SK-N-SH (cell line): ENCODE measurements around the gene SOD1.

Experiments
- CTCF ChIP-seq: fragments of 200-600 bp; sonication (generic); IDR thresholded peaks from 2 replicates; pipeline ENCODE4 v1.6.1; 2017; ENCODE audit warnings: antibody characterized with exemption, mild to moderate bottlenecking, moderate library complexity
- FOXM1 ChIP-seq: IDR thresholded peaks from 2 replicates; pipeline ENCODE4 v1.4.0; 2012; ENCODE audit warnings: low read depth, mild to moderate bottlenecking
- MXI1 ChIP-seq: IDR thresholded peaks from 2 replicates; pipeline ENCODE4 v1.6.1; 2012; ENCODE audit warnings: mild to moderate bottlenecking, low read depth, low read length, improper control_type of control experiment
- NFIC ChIP-seq: IDR thresholded peaks from 2 replicates; pipeline ENCODE4 v1.4.0; 2012; ENCODE audit warnings: borderline replicate concordance
- RAD21 ChIP-seq: IDR thresholded peaks from 2 replicates; pipeline ENCODE4 v1.6.1; 2012; ENCODE audit warnings: mild to moderate bottlenecking, low read length
- RCOR1 ChIP-seq: fragments of 150-350 bp; IDR thresholded peaks from 2 replicates; pipeline ENCODE4 v1.6.1; 2017; ENCODE audit warnings: antibody characterized with exemption, low read length
- SIN3A ChIP-seq: IDR thresholded peaks from 2 replicates; pipeline ENCODE4 v1.6.1; 2012; ENCODE audit warnings: low read depth, mild to moderate bottlenecking, low read length, moderate library complexity, borderline replicate concordance
- TCF12 ChIP-seq: IDR thresholded peaks from 2 replicates; pipeline ENCODE4 v1.4.0; 2012
- TEAD4 ChIP-seq: IDR thresholded peaks from 2 replicates; pipeline ENCODE4 v1.4.0; 2012; ENCODE audit warnings: mild to moderate bottlenecking, borderline replicate concordance; ENCODE audit not compliant: insufficient read depth
- USF2 ChIP-seq: fragments of 150-350 bp; IDR thresholded peaks from 2 replicates; pipeline ENCODE4 v1.6.1; 2017; ENCODE audit warnings: antibody characterized with exemption, low read length, low read depth, borderline replicate concordance

DNA sequence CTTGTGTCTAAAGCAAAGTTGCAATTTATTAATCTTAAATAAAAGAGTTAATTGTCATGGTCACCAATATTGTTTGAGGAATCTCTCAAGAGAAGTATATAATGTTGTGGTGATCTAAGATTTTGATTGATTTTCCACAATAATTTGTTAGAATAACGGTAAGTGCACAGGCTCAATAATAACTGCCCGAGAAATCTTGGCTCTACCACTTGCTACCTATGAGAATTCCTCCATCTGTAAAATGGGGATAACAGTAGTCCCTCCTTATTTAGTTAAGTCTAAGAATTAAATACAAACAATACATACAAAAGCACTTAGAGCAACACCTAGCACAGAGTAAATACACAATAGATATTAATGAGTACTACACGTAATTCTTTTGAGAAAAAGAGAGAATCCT, 53.6 kb downstream of the SOD1 start:
- TF ChIP-seq TEAD4 (no peak), CTCF (no peak), RAD21 (no peak), SIN3A (no peak), MXI1 (no peak), USF2 (no peak), TCF12 (no peak), FOXM1 (no peak), NFIC (no peak), RCOR1 (no peak)
